Nephron (organoid): ENCODE measurements around the gene AGAP1.
"Not testable (repeated sequence)": the region's sequence is repeated elsewhere in the genome, so short reads cannot be mapped to it uniquely, and the experiment has no call there.

Source experiments
- H3K27ac Mint-ChIP-seq, 3 experiments: 2 replicates each; pipeline ENCODE4 v1.8.0; 2020; ENCODE audit warnings: mixed read lengths in 3 of 3, mild to moderate bottlenecking in 2 of 3, moderate library complexity in 1 of 3
- H3K27me3 Mint-ChIP-seq: 2 replicates; pipeline ENCODE4 v1.8.0; 2021; ENCODE audit warnings: low read depth, mild to moderate bottlenecking, moderate library complexity, mixed read lengths
- H3K36me3 Mint-ChIP-seq: 2 replicates; pipeline ENCODE4 v1.8.0; 2020; ENCODE audit warnings: low read depth, mixed read lengths
- H3K4me1 Mint-ChIP-seq: 2 replicates; pipeline ENCODE4 v1.8.0; 2020; ENCODE audit warnings: mixed read lengths
- H3K4me3 Mint-ChIP-seq, 3 experiments: 2 replicates each; pipeline ENCODE4 v1.8.0; 2020; ENCODE audit warnings: mild to moderate bottlenecking in 3 of 3, mixed read lengths in 3 of 3, moderate library complexity in 2 of 3
- H3K9me3 Mint-ChIP-seq: 2 replicates; pipeline ENCODE4 v1.8.0; 2020; ENCODE audit warnings: mixed read lengths
- CTCF ChIP-seq, 3 experiments: fragments of 200-600 bp; sonication (generic); IDR thresholded peaks; one replicate each; pipeline ENCODE4 v1.5.0; 2021; ENCODE audit warnings: antibody characterized with exemption in 3 of 3; ENCODE audit not compliant: unreplicated experiment in 3 of 3

Gene AGAP1

GRCh38 chr2:236057375-236057774 lies 563.5 kb downstream of the AGAP1 start:
- H3K27me3 Mint-ChIP-seq, result peaks cover 19% of the 10 kb centered on the region
- TF ChIP-seq CTCF (IDR thresholded peaks at IDR 0.05; ENCODE audit: unreplicated experiment in 3 of 3), result no peak
- peaks cover 13% of the 10 kb centered on the region for H3K36me3 Mint-ChIP-seq
- peaks cover 36% of the 10 kb centered on the region for H3K4me1 Mint-ChIP-seq
- peaks cover 7% of the 10 kb centered on the region for H3K9me3 Mint-ChIP-seq
- H3K27ac Mint-ChIP-seq, result no peak overlapping the region
- H3K4me3 Mint-ChIP-seq, result no peak overlapping the region

- Mint-ChIP-seq H3K36me3 (peaks cover 13% of the 10 kb centered on the region), H3K27ac (no peak overlapping the region), H3K27me3 (peaks cover 5% of the 10 kb centered on the region), H3K9me3 (peaks cover 7% of the 10 kb centered on the region), H3K4me3 (no peak overlapping the region), H3K4me1 (peaks cover 4% of the 10 kb centered on the region)
- no peak for TF ChIP-seq CTCF (IDR thresholded peaks at IDR 0.05; ENCODE audit: unreplicated experiment in 3 of 3)
Measured at GRCh38 chr2:236061497-236061896, 567.7 kb downstream of the AGAP1 start.

GRCh38 chr2:236061899-236062298 lies 568.1 kb downstream of the AGAP1 start:
- H3K4me3 Mint-ChIP-seq, result no peak overlapping the region
- peaks cover 4% of the 10 kb centered on the region for H3K27me3 Mint-ChIP-seq
- H3K9me3 Mint-ChIP-seq, result peaks cover 7% of the 10 kb centered on the region
- no peak for TF ChIP-seq CTCF (IDR thresholded peaks at IDR 0.05; ENCODE audit: unreplicated experiment in 3 of 3)
- H3K4me1 Mint-ChIP-seq, result no peaks in the 10 kb centered on the region
- H3K27ac Mint-ChIP-seq, result no peak overlapping the region
- peaks cover 13% of the 10 kb centered on the region for H3K36me3 Mint-ChIP-seq

GRCh38 chr2:236062806-236063205 lies 569.0 kb downstream of the AGAP1 start:
- H3K27me3 Mint-ChIP-seq, H3K4me1 Mint-ChIP-seq, H3K9me3 Mint-ChIP-seq, H3K27ac Mint-ChIP-seq, H3K4me3 Mint-ChIP-seq: not testable (repeated sequence)
- H3K36me3 Mint-ChIP-seq, result peaks cover 17% of the 10 kb centered on the region

GRCh38 chr2:236063994-236064393 lies 570.2 kb downstream of the AGAP1 start:
- Mint-ChIP-seq H3K9me3 (no peaks in the 10 kb centered on the region), H3K4me3 (no peak overlapping the region), H3K4me1 (no peaks in the 10 kb centered on the region), H3K27ac (no peak overlapping the region), H3K36me3 (peaks cover 8% of the 10 kb centered on the region), H3K27me3 (no peaks in the 10 kb centered on the region)
- TF ChIP-seq CTCF (IDR thresholded peaks at IDR 0.05; ENCODE audit: unreplicated experiment in 3 of 3), result no peak

- Mint-ChIP-seq H3K9me3 (no peaks in the 10 kb centered on the region), H3K36me3 (peaks cover 8% of the 10 kb centered on the region), H3K4me1 (no peaks in the 10 kb centered on the region), H3K4me3 (no peak overlapping the region), H3K27me3 (no peaks in the 10 kb centered on the region), H3K27ac (no peak overlapping the region)
- TF ChIP-seq CTCF (IDR thresholded peaks at IDR 0.05; ENCODE audit: unreplicated experiment in 3 of 3), result no peak
Measured at GRCh38 chr2:236065314-236066160, 571.7 kb downstream of the AGAP1 start.
